ENCODE data around the gene CDH22.

The CDH22 gene

GRCh38 chr20:46251211-46251673 lies 57.1 kb downstream of the CDH22 start:
- Histone ChIP-seq H3K36me3 (ENCODE audit: low read depth) (no peaks in the 10 kb centered on the region), H3K27me3 (ENCODE audit: insufficient read depth, poor library complexity, severe bottlenecking) (no peaks in the 10 kb centered on the region), H3K9me3 (ENCODE audit: severe bottlenecking) (no peaks in the 10 kb centered on the region), H3K4me3 (ENCODE audit: severe bottlenecking) (no peak overlapping the region), H3K27ac (ENCODE audit: poor library complexity, severe bottlenecking) (no peak overlapping the region), H3K4me1 (ENCODE audit: insufficient read depth, poor library complexity, severe bottlenecking) (peaks cover 11% of the 10 kb centered on the region)
- DNase-seq (ENCODE audit: low spot score) (no peak), ATAC-seq (ENCODE audit: low read depth) (no peak)
- TF ChIP-seq, protein P1, sequence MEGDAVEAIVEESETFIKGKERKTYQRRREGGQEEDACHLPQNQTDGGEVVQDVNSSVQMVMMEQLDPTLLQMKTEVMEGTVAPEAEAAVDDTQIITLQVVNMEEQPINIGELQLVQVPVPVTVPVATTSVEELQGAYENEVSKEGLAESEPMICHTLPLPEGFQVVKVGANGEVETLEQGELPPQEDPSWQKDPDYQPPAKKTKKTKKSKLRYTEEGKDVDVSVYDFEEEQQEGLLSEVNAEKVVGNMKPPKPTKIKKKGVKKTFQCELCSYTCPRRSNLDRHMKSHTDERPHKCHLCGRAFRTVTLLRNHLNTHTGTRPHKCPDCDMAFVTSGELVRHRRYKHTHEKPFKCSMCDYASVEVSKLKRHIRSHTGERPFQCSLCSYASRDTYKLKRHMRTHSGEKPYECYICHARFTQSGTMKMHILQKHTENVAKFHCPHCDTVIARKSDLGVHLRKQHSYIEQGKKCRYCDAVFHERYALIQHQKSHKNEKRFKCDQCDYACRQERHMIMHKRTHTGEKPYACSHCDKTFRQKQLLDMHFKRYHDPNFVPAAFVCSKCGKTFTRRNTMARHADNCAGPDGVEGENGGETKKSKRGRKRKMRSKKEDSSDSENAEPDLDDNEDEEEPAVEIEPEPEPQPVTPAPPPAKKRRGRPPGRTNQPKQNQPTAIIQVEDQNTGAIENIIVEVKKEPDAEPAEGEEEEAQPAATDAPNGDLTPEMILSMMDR (IDR thresholded peaks at IDR 0.05; ENCODE audit: poor library complexity, severe bottlenecking) = no peak

GRCh38 chr20:46250772-46251171 lies 57.5 kb downstream of the CDH22 start:
- Histone ChIP-seq H3K27me3 (ENCODE audit: insufficient read depth, poor library complexity, severe bottlenecking) (no peaks in the 10 kb centered on the region), H3K4me3 (ENCODE audit: severe bottlenecking) (no peak overlapping the region), H3K36me3 (ENCODE audit: low read depth) (no peaks in the 10 kb centered on the region), H3K27ac (ENCODE audit: poor library complexity, severe bottlenecking) (no peak overlapping the region), H3K4me1 (ENCODE audit: insufficient read depth, poor library complexity, severe bottlenecking) (peaks cover 8% of the 10 kb centered on the region), H3K9me3 (ENCODE audit: severe bottlenecking) (no peaks in the 10 kb centered on the region)
- TF ChIP-seq, protein P1 (IDR thresholded peaks at IDR 0.05; ENCODE audit: poor library complexity, severe bottlenecking) = no peak
- no peak for ATAC-seq (ENCODE audit: low read depth)
- DNase-seq (ENCODE audit: low spot score) = no peak

DNA sequence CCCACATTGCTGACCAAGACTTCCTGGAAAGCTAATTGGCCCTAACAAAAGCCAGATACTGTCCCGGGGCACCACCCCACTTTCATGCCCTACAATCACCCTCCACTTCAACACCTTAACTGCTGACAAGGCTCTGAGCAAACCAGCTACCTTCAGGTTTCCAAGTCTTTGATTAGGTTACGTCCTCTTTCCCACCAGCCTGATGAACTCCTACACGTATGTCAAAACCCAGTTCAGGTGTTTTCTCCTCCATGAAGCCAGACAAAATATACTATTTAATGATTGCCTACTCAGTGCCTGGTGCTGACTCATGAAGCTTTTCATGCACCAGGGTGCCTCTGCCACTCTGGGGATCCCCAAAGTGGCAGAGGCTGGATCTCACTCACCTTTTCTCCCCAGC lies 58.6 kb downstream of the CDH22 start:
- no peaks in the 10 kb centered on the region for H3K27me3 ChIP-seq (ENCODE audit: insufficient read depth, poor library complexity, severe bottlenecking)
- DNase-seq (ENCODE audit: low spot score) (no peak), ATAC-seq (ENCODE audit: low read depth) (no peak)
- no peak overlapping the region for H3K4me3 ChIP-seq (ENCODE audit: severe bottlenecking)
- H3K36me3 ChIP-seq (ENCODE audit: low read depth) = no peaks in the 10 kb centered on the region
- H3K9me3 ChIP-seq (ENCODE audit: severe bottlenecking) = no peaks in the 10 kb centered on the region
- TF ChIP-seq, protein P1 (IDR thresholded peaks at IDR 0.05; ENCODE audit: poor library complexity, severe bottlenecking) = no peak
- H3K27ac ChIP-seq (ENCODE audit: poor library complexity, severe bottlenecking) = no peak overlapping the region
- H3K4me1 ChIP-seq (ENCODE audit: insufficient read depth, poor library complexity, severe bottlenecking) = no peaks in the 10 kb centered on the region

DNA sequence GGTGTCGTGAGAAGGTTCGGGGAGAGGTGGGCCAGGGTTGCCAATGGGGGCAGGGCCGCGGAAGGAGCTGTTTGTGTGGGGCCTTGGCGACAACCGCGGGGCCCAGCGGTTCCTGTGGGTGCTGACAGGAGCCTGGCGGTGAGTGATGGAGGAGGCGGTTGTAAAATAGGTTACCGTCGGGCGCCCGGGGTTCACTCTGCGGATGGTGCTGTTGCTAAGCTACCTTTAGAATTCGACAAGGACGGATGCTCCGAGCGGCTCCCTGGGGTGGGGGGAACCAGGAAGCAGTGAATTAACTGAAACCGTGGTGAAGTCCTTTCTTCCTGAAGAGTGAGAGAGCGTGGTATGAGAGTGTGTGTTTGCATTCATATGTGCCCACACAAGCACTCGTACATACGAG lies 61.7 kb downstream of the CDH22 start:
- no peaks in the 10 kb centered on the region for H3K36me3 ChIP-seq (ENCODE audit: low read depth)
- no peaks in the 10 kb centered on the region for H3K9me3 ChIP-seq (ENCODE audit: severe bottlenecking)
- DNase-seq (ENCODE audit: low spot score) (no peak), ATAC-seq (ENCODE audit: low read depth) (no peak)
- H3K27me3 ChIP-seq (ENCODE audit: insufficient read depth, poor library complexity, severe bottlenecking) = no peaks in the 10 kb centered on the region
- H3K4me1 ChIP-seq (ENCODE audit: insufficient read depth, poor library complexity, severe bottlenecking) = no peaks in the 10 kb centered on the region
- no peak overlapping the region for H3K27ac ChIP-seq (ENCODE audit: poor library complexity, severe bottlenecking)
- H3K4me3 ChIP-seq (ENCODE audit: severe bottlenecking) = no peak overlapping the region
- TF ChIP-seq, protein P1 (IDR thresholded peaks at IDR 0.05; ENCODE audit: poor library complexity, severe bottlenecking) = no peak

GRCh38 chr20:46243707-46244628 lies 64.3 kb downstream of the CDH22 start:
- ATAC-seq (ENCODE audit: low read depth) (peak; percentile 90), DNase-seq (ENCODE audit: low spot score) (no peak)
- Histone ChIP-seq H3K4me1 (ENCODE audit: insufficient read depth, poor library complexity, severe bottlenecking) (no peaks in the 10 kb centered on the region), H3K27ac (ENCODE audit: poor library complexity, severe bottlenecking) (no peak overlapping the region), H3K9me3 (ENCODE audit: severe bottlenecking) (no peaks in the 10 kb centered on the region), H3K36me3 (ENCODE audit: low read depth) (no peaks in the 10 kb centered on the region), H3K27me3 (ENCODE audit: insufficient read depth, poor library complexity, severe bottlenecking) (no peaks in the 10 kb centered on the region), H3K4me3 (ENCODE audit: severe bottlenecking) (no peak overlapping the region)
- TF ChIP-seq, protein P1 (IDR thresholded peaks at IDR 0.05; ENCODE audit: poor library complexity, severe bottlenecking) = no peak
